GM19438 (cell line): ENCODE data around the gene PRKCE.
"Not testable (repeated sequence)": the region's sequence is repeated elsewhere in the genome, so short reads cannot be mapped to it uniquely, and the experiment has no call there.

ENCODE experiments used
- ATAC-seq: cut with Tn5 transposase; IDR thresholded peaks from one replicate; pipeline ENCODE4 v1.9.1; 2021; ENCODE audit warnings: low read depth; ENCODE audit not compliant: unreplicated experiment

Gene PRKCE

GRCh38 chr2:45879406-45879805 is 227.9 kb downstream of the PRKCE start:
- no peak for ATAC-seq

- ATAC-seq, result no peak
These were observed 228.5 kb downstream of the PRKCE start for GRCh38 chr2:45879936-45880335.

DNA sequence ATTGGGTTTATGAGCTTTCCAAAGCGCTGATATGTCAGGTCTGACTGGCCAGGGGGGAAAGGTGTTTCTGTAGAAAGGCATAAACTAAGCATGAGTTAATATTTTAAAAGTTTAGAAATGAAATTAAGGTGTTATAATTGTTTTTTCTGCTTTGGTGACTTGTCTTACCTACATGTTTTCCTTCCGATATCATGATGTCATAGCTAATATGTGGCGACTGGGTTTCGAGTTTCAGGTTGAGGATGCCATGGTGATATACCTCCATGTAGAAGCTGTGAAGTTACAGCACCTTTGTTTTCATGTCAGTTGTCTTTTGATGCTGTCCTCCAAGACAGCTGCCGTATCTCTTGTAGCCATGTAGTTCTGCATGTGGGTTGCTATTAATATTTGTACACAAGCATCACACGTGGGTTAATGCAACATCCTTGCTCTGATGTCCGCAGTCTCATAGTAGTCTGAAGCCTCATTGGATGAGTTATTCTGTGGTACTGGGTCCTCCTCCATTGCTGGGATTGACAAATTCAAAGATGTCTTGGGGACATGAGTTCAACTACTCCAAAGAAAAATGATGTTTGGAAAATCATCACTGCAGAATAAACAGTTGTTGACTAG is 230.6 kb downstream of the PRKCE start:
- ATAC-seq, result no peak

DNA sequence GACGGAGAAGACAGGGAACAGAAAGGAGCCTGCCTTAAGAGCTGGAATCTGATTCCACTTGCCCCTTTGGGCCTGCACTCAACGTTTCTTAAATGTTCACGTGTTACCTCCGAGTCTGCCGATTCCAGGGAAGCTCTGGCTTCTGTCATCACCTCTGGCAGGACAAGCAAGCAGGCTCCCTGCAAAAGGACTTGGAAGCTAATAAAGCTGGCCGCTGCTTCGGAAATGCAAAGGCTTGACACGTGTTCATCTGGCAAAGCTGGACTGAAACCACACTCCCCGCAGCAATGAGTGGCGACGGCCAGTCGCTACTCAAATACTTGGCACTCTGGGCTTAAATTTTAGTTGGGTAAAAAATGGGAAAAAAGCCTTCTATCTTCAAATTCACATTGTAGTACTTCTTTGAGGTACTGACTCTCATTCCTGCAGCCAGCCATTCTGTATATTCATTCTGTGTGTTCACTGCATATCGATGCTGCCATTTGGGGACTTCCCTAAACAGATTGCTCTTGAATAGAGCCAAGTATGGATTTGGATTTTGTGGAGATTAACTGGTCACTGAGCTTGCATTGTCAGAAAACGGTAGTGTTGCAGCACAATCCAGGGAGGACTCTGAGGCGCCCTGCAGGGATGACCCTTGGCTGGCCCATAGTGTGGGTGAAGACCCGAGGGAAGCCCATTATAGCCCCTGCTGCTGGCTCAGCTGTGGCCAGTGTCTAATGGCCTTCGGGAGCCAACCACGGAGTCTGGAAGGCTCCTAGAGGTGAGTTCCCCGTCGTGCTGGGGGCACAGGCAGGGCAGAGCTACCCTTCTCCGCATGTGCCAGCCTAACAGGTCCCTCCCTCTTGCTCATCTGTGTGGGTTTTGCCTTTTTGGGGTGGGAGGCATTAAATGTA is 231.5 kb downstream of the PRKCE start:
- ATAC-seq, result no peak

GRCh38 chr2:45883603-45884000 is 232.1 kb downstream of the PRKCE start:
- ATAC-seq, result no peak

DNA sequence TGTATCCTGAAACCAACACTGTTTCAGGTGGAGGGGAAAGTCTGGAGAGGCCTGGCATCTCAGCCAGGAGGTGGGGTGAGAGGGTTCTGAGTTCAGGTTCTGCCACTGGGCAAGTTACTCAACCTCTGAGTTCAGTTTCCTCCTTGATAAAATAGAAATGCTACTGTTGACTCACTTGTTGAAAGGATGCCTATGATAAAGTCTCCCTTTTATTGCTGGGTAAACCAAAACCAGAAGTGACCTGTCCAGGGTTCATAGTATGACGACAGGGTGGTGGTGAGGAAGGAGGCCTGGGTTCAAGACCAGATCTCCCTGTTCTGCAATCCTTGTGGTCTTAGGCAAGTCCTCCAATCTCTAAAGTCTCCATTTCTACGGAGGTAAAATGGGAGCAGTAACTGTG is 232.7 kb downstream of the PRKCE start:
- ATAC-seq, result no peak

DNA sequence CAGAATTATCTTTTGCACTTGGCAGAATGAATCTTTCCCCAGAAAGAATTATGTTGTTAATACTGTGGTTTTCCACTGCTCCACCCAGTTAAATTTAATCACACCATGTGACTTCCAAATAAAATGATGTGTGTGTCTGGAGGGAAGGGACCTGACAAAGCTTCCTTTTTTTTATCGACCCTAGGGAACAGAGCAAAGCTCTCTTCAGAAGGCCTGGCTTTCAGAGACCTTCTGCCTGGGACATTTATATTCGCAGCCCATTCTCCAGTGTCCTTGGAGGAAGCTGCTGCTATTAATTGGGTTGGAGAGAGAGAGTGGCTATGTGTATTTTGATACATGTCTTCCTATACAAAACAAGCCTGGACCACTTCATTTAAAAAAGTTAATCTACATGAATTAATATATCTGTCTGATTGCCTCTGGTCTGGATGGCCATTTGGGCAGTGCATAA is 233.7 kb downstream of the PRKCE start:
- ATAC-seq, result no peak

DNA sequence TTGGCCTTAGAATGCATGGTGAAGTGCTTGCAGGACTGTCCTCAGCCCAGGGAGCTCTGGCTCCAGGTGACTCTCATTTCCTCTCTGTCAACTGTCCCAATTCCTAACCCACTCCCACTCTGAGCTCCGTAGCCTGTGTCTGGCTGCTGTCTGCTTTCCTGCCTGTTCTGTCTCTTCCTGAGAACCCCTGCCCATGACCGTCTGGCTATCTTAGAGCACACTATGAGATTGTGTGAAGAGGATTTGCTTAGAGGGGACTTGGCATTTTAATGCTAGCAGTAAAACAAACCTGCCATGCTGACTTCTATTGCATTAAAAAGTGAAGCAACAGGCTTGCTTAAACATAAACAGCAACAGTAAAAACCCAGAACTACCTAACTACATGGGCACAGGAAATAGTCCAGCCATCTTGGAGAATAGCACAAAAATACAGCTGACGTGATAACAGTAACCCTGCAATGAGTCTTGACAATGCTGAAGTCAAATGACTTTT is 234.7 kb downstream of the PRKCE start:
- no peak for ATAC-seq

- no peak for ATAC-seq
These were observed 236.7 kb downstream of the PRKCE start for GRCh38 chr2:45888167-45888566.

GRCh38 chr2:45888641-45889040 is 237.2 kb downstream of the PRKCE start:
- no peak for ATAC-seq

DNA sequence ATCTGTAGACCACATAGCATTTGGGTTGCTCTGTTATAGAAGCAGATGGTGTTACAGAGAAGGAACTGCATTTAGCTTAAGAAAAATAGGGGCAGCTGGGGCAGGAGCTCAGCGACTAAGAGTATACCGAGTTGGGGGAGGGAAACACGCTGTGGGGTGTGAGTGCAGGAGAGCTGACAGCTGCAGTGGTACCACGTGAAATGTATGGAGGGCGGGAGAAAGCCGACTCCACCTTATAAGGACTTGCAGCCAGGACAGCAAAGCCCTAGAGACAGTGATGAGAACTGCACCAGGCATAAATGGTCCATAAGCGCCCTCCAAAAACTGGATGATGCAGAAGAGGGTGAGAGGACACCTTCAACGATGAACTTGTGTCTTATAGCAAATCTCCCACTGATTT is 237.6 kb downstream of the PRKCE start:
- ATAC-seq, result peak; percentile 82

DNA sequence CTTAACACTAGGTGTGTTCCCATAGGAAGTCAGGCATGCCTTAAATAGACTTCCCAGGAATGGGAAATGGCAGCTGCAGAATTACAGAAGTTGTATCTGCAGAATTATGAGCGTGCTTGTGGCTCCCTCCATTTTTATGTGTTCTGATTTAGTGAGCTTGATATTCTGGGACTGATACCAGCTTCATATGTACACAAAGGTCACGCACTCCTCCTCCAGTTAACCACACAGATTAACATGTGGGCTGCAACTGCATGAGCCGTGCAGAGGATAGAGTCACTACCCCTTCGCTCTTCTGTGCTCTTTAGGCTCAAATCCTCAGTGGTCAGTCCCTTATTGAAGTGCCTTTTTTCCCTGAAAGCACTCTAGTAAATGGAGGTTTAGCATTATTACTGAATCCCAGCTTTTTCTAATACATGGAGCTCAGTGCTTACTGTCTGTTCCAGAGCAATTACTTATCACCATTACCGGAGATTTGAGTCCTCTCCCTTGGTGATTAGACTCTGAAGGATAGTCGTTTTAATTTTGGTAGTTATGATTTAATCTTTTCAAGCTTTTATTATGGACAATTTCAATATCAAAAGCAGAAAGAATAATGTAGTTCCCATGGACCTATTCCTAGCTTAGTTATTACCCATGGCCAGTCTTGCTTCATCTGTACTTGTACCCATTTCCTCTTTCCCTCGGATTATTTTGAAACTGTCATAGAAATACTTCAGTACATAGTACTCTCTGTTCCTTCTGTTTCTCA is 238.3 kb downstream of the PRKCE start:
- no peak for ATAC-seq

DNA sequence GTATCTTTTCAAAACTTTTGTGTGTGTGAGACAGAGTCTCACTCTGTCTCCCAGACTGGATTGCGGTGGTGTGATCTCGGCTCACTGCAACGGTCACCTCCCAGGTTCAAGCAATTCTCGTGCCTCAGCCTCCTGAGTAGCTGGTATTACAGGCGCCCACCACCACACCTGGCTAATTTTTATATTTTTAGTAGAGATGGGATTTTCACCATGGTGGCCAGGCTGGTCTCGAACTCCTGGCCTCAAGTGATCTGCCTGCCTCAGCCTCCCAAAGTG is 238.8 kb downstream of the PRKCE start:
- not testable (repeated sequence) for ATAC-seq

- ATAC-seq, result no peak
These were observed 239.3 kb downstream of the PRKCE start for GRCh38 chr2:45890819-45891218.

GRCh38 chr2:45891719-45892424 is 240.4 kb downstream of the PRKCE start:
- ATAC-seq, result no peak

- no peak for ATAC-seq
These were observed 240.9 kb downstream of the PRKCE start for GRCh38 chr2:45892425-45892745.

DNA sequence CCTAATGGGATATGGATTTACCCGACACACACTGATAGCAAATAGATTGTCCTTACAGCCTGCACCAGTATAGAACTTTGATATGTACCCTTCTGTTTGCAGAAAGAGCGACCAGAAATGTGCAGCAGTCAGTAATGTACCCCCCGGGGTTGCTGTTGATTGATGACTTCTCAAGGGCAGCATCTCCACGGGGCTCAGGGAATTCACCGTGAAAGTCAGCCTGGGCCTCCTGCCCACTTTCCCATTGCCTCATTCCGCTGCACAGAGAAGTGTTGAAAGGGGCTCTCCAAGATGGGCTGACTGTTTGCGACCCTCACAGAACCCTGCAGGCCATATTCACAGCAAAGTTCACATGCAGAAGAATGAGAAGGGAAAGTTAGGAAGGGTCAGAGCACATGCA is 241.3 kb downstream of the PRKCE start:
- no peak for ATAC-seq

GRCh38 chr2:45894211-45894610 is 242.7 kb downstream of the PRKCE start:
- ATAC-seq, result no peak

- ATAC-seq, result no peak
These were observed 243.9 kb downstream of the PRKCE start for GRCh38 chr2:45895241-45895861.

- ATAC-seq, result no peak
These were observed 244.8 kb downstream of the PRKCE start for GRCh38 chr2:45896311-45896710.
